Thymus (tissue), 11 donors: Measurements from ENCODE around the gene FA2H. TPM values are rescaled to one million over a fixed set of nuclear protein-coding genes. Genes with fewer than 3 reads are reported as not detected.
A peak's percentile ranks its signal among the peaks of the same experiment; 100 is the strongest.

Experiments
- DNase-seq, 9 donors: peaks; one replicate each; pipeline ENCODE4 v3.0.0-alpha.2; 2013; ENCODE audit warnings: low spot score in 9 of 9, low read depth in 6 of 9, missing footprints in 1 of 9
- H3K27ac ChIP-seq, 2 donors: one replicate each; pipeline ENCODE4 v1.5.1; 2013; ENCODE audit warnings: control low read depth in 1 of 2, low read depth in 1 of 2, low read length in 1 of 2, mild to moderate bottlenecking in 1 of 2, moderate library complexity in 1 of 2
- H3K27me3 ChIP-seq, 2 donors: one replicate each; pipeline ENCODE4 v1.5.1; 2013; ENCODE audit warnings: low read length in 1 of 2; ENCODE audit not compliant: control insufficient read depth in 2 of 2, insufficient read depth in 1 of 2
- H3K36me3 ChIP-seq, 2 donors: one replicate each; pipeline ENCODE4 v1.5.1; 2013; ENCODE audit warnings: low read length in 1 of 2, mild to moderate bottlenecking in 1 of 2, moderate library complexity in 1 of 2; ENCODE audit not compliant: control insufficient read depth in 2 of 2, insufficient read depth in 2 of 2
- H3K4me1 ChIP-seq, 2 donors: one replicate each; pipeline ENCODE4 v1.5.1; 2013; ENCODE audit warnings: low read length in 2 of 2; ENCODE audit not compliant: control insufficient read depth in 2 of 2, insufficient read depth in 2 of 2
- H3K4me3 ChIP-seq, 2 donors: one replicate each; pipeline ENCODE4 v1.5.1; 2013; ENCODE audit warnings: low read length in 2 of 2, control low read depth in 1 of 2, mild to moderate bottlenecking in 1 of 2
- H3K9me3 ChIP-seq, 2 donors: one replicate each; pipeline ENCODE4 v1.5.1; 2013; ENCODE audit warnings: low read length in 1 of 2, mild to moderate bottlenecking in 1 of 2; ENCODE audit not compliant: control insufficient read depth in 2 of 2, insufficient read depth in 1 of 2
- WGBS: extraction: QIAGEN DNeasy Blood & Tissue Kit; methylation state at CpG from one replicate; pipeline ENCODE4 v1.1.7; 2013; 5-methylcytosine and 5-hydroxymethylcytosine counted together
- polyA plus RNA-seq: library from polyadenylated mRNA; stranded (reverse); fragments of 200-250 nt; gene quantifications from one replicate; pipeline ENCODE4 v1.2.3, GENCODE V29; 2013
- total RNA-seq: library from RNA; stranded (reverse); fragments of 120-200 nt; gene quantifications from one replicate; pipeline ENCODE4 v1.2.4, GENCODE V29; 2013
- donor health status: healthy.

FA2H gene
- total and polyA plus RNA-seq, 2 donors, result 2.0 to 2.9 TPM

DNA sequence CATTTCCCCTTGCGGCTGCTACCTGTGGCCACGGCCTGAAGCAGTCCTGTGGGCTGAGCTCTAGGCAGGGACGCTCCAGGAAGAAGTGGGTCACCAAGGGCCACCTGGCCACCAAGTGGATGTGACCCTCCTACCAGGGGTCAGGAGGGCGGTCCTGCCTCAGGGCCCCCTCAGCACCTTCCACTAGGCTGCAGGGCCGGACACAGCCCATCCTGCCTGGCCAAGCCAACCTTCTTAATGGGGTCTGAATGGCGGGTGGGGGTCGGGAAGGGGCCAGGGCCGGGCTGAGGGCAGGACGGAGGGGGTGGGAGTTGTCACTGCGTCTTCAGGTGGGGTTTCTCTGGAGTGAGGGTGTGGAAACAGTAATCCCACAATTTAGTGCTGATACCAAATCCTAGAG lies 60.7 kb downstream of the FA2H start:
- H3K4me1 ChIP-seq, result peaks cover 5 to 13% of the 10 kb centered on the region in 2 donors
- DNase-seq, result no peak
- WGBS, result 92% methylated on average over 10 of the region's 10 CpGs
- no peak overlapping the region for H3K27ac ChIP-seq
- H3K36me3 ChIP-seq, result peaks cover 0 to 2% of the 10 kb centered on the region in 2 donors
- H3K9me3 ChIP-seq, result no peaks in the 10 kb centered on the region
- H3K27me3 ChIP-seq, result no peaks in the 10 kb centered on the region
- H3K4me3 ChIP-seq, result no peak overlapping the region

DNA sequence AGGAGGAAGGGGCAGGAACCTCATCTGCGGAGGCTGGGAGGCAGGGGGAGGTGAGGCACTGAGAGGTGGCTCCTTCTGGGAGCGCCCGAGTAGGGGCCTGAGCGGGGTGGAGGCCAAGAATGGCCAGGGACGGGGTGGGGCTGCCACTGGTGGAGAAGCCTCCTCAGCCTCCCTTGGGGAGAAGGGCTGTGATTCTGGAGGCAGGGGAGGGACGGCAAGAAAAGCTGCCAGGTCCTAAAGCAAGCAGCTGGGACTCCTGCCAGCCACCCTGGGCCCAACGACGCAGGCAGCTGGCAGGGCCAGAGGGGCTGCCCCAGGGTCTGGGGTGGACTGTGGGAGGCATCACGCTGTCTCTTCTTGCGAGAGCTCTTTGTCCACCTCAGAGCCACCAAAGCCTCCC lies 61.3 kb downstream of the FA2H start:
- H3K36me3 ChIP-seq, result no peaks in the 10 kb centered on the region

DNA sequence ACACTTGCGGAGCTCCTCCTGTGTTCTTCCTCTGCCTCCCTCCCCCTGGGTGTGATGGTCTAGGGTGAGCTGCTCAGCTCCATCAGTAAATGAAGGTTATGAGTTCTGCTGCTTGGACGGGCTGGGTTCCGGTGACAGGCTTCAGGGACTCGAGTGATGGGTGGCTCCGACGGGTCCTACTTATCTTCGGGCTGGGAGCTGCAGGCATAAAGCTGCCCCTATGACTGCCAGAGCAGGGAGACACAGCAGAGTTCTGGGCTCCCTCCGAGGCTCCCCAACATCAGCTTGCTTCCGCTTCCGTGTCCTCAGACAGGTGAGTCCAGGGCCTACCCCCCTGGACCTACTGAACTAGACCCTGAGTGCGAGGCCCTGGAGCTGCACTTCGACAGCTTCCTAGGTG lies 62.7 kb downstream of the FA2H start:
- Histone ChIP-seq H3K4me1 (peaks cover 5 to 13% of the 10 kb centered on the region in 2 donors), H3K27ac (no peak overlapping the region), H3K36me3 (no peaks in the 10 kb centered on the region), H3K27me3 (no peaks in the 10 kb centered on the region), H3K9me3 (no peaks in the 10 kb centered on the region), H3K4me3 (no peak overlapping the region)
- DNase-seq, result no peak
- 98% methylated on average over 12 of the region's 12 CpGs for WGBS

More for the DNA sequence above, 61.3 kb downstream of the FA2H start:
- no peak overlapping the region for H3K27ac ChIP-seq
- no peaks in the 10 kb centered on the region for H3K27me3 ChIP-seq
- no peak overlapping the region for H3K4me3 ChIP-seq
- 96% methylated on average over 10 of the region's 10 CpGs for WGBS
- no peak for DNase-seq
- no peaks in the 10 kb centered on the region for H3K9me3 ChIP-seq
- H3K4me1 ChIP-seq, result peaks cover 5 to 13% of the 10 kb centered on the region in 2 donors

DNA sequence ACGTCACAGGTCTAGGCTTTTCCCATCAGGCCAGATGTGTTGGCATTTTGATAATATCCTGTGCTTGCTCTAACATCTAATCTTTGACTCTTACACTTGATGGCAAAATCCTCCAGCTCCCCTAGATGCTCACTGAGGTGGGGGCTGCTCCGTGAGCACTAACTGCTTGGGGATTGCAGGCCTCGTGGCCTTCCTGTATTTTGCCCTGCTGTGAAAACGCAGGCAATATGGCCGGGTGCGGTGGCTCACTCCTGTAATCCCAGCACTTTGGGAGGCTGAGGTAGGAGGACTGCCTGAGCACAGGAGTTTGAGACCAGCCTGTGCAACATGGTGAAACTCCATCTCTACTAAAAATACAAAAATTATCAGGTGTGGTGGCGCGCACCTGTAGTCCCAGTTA lies 64.2 kb downstream of the FA2H start:
- Histone ChIP-seq H3K9me3 (no peaks in the 10 kb centered on the region), H3K4me1 (peaks cover 5 to 13% of the 10 kb centered on the region in 2 donors), H3K4me3 (no peak overlapping the region), H3K36me3 (no peaks in the 10 kb centered on the region), H3K27me3 (no peaks in the 10 kb centered on the region), H3K27ac (no peak overlapping the region)
- DNase-seq, result no peak
- WGBS, result 98% methylated on average over 8 of the region's 8 CpGs

DNA sequence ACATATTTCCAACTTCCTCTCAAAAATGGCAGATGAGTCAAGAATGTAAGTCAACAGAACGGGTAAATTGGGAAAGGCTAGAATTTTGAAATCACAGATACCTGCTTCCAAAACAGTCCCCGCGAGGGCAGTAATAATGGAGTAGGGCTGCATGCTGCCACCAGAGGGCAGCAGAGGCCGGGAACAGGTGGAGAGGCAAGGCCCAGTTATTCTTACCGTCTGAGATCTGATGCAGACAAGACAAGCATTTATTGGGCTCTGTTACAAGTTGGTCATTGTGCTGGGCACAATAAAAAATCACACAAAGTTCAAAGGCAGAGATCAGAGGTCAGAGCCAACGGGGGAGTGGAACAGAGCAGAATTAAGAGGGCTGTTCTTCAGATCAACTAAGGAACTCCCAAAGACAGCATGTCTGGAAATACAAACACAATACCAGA lies 65.2 kb downstream of the FA2H start:
- H3K36me3 ChIP-seq, result no peaks in the 10 kb centered on the region
- no peaks in the 10 kb centered on the region for H3K9me3 ChIP-seq
- H3K4me1 ChIP-seq, result peaks cover 5 to 13% of the 10 kb centered on the region in 2 donors
- DNase-seq, result peak in 7 of 9 donors; percentile 69 to 92 (median 85)
- H3K27ac ChIP-seq, result no peak overlapping the region
- no peaks in the 10 kb centered on the region for H3K27me3 ChIP-seq
- H3K4me3 ChIP-seq, result no peak overlapping the region
- WGBS, result 3% methylated on average over 6 of the region's 6 CpGs

DNA sequence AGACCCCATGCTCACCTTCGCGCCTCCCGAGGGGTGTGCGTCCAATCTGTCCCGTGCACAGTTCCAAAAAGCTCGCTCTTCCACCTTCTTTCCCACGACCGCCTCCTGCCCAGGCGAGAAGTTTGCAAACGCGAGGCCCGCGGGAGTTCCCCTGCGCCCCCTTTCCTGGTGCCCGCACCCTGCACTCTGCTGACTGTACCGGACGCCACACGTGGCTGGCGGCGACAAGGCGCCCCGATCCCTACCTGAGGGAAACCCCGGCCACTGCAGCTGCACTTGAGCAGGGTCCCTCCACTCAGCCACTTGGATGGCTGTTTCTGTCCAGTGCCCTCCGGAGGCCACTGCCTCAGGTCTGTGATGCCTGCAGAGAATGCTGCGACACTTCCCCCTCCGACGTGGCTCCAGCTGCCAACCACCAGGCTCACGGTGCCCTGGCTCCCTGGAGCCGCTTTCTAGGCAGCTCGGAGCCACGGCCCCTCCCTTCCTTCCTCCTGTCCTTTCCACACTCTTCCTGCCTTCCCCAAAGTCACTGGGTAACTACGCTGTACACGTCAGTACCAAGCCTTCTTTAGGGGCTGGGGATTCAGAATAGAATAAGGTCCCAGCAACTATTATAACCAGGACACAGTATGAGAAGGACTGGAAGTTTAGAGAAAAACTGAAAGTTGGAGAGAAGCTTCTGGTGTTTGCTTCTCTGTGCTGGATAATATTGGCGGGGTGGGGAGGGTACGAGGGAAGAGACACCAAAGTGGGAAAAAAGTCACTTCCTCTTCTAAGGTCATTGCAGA lies 74.0 kb downstream of the FA2H start, which contains the start of gene MLKL:
TSS of gene MLKL (minus strand) at position 425 of the 788 bp plus-strand sequence. CDS start 5,105 bp downstream, outside the sequence.
- Histone ChIP-seq H3K9me3 (no peaks in the 10 kb centered on the region), H3K27me3 (no peaks in the 10 kb centered on the region), H3K27ac (peak within 1 kb of the TSS; percentile 79 to 94), H3K36me3 (no peaks in the 10 kb centered on the region), H3K4me1 (peaks cover 3 to 20% of the 10 kb centered on the region in 2 donors), H3K4me3 (peak within 1 kb of the TSS; percentile 71 to 84)
- WGBS, result under 1% methylated on average over 35 of the region's 35 CpGs
- peak in 8 of 9 donors; percentile 25 to 71 (median 38) for DNase-seq

DNA sequence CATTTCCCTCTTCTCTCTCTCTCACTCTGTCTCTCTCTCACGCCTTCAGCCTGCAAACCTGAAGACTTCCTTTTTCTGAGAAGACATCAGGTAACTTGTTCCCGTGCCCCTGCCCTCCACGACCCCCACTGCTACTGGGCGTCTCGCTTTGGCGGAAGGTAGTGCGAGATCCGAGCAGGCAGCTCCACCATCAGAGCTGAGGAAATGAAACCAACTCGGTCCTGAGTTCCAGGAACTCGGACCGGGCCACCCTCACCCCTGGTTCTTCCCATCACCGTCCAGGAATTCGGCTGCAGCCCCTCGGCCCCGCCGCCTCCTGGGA lies 74.5 kb downstream of the FA2H start:
- peak in 5 of 9 donors; percentile 13 to 54 (median 24) for DNase-seq
- H3K36me3 ChIP-seq, result peaks cover 0 to 3% of the 10 kb centered on the region in 2 donors
- no peaks in the 10 kb centered on the region for H3K27me3 ChIP-seq
- WGBS, result under 1% methylated on average over 16 of the region's 16 CpGs
- peaks cover 3 to 20% of the 10 kb centered on the region in 2 donors for H3K4me1 ChIP-seq
- peak overlapping the region; percentile 79 to 94 for H3K27ac ChIP-seq
- no peaks in the 10 kb centered on the region for H3K9me3 ChIP-seq
- H3K4me3 ChIP-seq, result peak overlapping the region; percentile 71 to 84

DNA sequence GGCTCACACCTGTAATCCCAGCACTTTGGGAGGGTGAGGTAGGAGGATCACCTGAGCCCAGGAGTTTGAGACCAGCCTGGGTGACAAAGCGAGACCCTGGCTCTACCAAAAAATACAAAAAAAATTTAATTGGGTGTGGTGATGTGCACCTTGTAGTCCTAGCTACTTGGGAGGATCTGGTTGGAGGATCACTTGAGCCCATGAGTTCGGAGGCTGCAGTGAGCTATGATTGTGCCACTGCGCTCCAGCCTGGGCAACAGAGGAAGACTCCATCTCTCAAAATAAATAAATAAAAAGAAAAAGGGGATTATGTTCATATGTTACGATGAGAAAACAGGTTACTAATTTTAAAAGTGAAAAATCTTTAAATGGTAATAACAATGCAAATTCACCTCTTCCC lies 75.0 kb downstream of the FA2H start:
- H3K27ac ChIP-seq, result no peak overlapping the region
- no peaks in the 10 kb centered on the region for H3K27me3 ChIP-seq
- WGBS, result 81% methylated on average over 4 of the region's 4 CpGs
- H3K36me3 ChIP-seq, result peaks cover 0 to 4% of the 10 kb centered on the region in 2 donors
- H3K4me3 ChIP-seq, result peak overlapping the region; percentile 71 to 84
- DNase-seq, result no peak
- no peaks in the 10 kb centered on the region for H3K9me3 ChIP-seq
- H3K4me1 ChIP-seq, result peaks cover 3 to 20% of the 10 kb centered on the region in 2 donors

DNA sequence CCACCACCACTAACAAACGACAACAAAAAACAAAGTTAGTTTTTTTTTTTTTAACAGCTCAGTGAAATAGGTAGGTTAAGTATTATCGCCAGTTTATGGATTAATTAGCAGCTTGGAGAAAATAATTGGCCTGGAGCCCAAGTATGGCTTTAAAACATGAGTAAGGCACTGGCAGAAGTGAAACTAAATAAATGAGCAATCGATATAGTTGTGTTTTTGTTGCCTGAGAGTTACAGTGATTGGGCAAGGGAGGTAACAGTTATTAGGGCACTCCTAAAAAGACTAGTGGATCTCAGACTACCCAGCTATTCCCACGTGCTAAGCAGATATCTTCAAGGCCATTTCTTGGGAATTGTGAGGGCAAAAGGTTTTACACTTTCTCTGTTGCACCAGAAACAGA lies 76.4 kb downstream of the FA2H start:
- no peak overlapping the region for H3K27ac ChIP-seq
- peaks cover 0 to 4% of the 10 kb centered on the region in 2 donors for H3K36me3 ChIP-seq
- no peak for DNase-seq
- no peaks in the 10 kb centered on the region for H3K9me3 ChIP-seq
- peaks cover 3 to 20% of the 10 kb centered on the region in 2 donors for H3K4me1 ChIP-seq
- H3K27me3 ChIP-seq, result no peaks in the 10 kb centered on the region
- 87% methylated on average over 4 of the region's 4 CpGs for WGBS
- no peak overlapping the region for H3K4me3 ChIP-seq
